OCI-LY3 (cell line): Measurements from ENCODE around the gene CLDN1.

Source experiments
- CTCF ChIP-seq: fragments of 200-600, 300-600 bp; sonication (generic); IDR thresholded peaks from 2 replicates; pipeline ENCODE4 v1.5.1; 2014; ENCODE audit warnings: antibody characterized with exemption, low read length, low read depth
- EZH2phosphoT487 ChIP-seq: fragments of 200-600 bp; shearing (Covaris generic); IDR thresholded peaks from 2 replicates; pipeline ENCODE4 v1.6.1; 2018; ENCODE audit warnings: antibody characterized with exemption, mixed run types, low read depth

DNA sequence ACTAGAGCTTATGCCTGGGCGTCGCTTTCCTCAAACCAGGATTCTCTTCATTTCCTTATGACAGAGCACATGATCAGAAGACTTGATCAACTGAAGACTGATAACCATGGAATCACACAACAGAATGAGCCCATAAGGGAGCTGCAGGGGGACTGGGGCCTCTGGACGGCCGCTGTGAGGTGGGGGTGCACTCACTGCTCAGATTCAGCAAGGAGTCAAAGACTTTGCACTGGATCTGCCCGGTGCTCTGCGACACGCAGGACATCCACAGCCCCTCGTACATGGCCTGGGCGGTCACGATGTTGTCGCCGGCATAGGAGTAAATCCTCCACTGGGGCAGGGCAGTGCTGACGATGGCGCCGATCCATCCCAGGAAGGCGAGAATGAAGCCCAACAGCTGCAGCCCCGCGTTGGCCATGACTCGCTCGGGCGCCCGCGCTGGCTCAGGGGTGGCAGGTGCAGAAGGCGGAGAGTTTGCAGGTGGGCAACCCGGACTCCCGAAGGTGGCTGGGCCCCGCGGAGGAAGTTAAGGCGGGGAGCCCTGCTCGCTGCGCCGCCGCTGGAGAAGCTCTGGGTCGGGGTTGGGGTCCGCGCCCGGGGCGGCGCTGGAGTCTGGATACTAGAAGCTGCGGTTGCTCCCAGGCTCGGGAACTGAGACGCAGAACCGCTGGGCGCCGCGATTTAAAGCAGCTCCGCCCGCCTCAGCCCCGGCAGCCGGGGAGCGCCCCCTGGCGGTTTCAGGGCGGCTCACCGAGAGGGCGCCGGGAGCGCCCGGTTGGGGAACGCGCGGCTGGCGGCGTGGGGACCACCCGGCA lies at the start of gene CLDN1:
- TF ChIP-seq CTCF (no peak), EZH2phosphoT487 (no peak)
